ENCODE data around the gene ZNF280D.

The ZNF280D gene

GRCh38 chr15:56739474-56739873 is 6.2 kb upstream of the ZNF280D start:
- peak; percentile 32; the same call in 1 of the 3 replicates for ATAC-seq

GRCh38 chr15:56737791-56738190 is 4.5 kb upstream of the ZNF280D start:
- no peak for ATAC-seq
- TF ChIP-seq, protein P1, sequence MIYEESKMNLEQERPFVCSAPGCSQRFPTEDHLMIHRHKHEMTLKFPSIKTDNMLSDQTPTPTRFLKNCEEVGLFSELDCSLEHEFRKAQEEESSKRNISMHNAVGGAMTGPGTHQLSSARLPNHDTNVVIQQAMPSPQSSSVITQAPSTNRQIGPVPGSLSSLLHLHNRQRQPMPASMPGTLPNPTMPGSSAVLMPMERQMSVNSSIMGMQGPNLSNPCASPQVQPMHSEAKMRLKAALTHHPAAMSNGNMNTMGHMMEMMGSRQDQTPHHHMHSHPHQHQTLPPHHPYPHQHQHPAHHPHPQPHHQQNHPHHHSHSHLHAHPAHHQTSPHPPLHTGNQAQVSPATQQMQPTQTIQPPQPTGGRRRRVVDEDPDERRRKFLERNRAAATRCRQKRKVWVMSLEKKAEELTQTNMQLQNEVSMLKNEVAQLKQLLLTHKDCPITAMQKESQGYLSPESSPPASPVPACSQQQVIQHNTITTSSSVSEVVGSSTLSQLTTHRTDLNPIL (CRISPR knock-in tag; IDR thresholded peaks at IDR 0.05; ENCODE audit: low read depth), result no peak
- TF ChIP-seq OSR1 (CRISPR knock-in tag; IDR thresholded peaks at IDR 0.05) (no peak), PPARA (CRISPR knock-in tag; IDR thresholded peaks at IDR 0.05; ENCODE audit: borderline replicate concordance) (no peak), ZC3H10 (CRISPR knock-in tag; IDR thresholded peaks at IDR 0.05) (no peak), RARB (CRISPR knock-in tag; IDR thresholded peaks at IDR 0.05) (no peak), TCF4 (CRISPR knock-in tag; IDR thresholded peaks at IDR 0.05; ENCODE audit: borderline replicate concordance) (no peak), GLIS3 (CRISPR knock-in tag; IDR thresholded peaks at IDR 0.05) (no peak), SNAI2 (CRISPR knock-in tag; IDR thresholded peaks at IDR 0.05) (no peak), ZFP30 (CRISPR knock-in tag; IDR thresholded peaks at IDR 0.05) (no peak), ZNF8 (CRISPR knock-in tag; IDR thresholded peaks at IDR 0.05) (no peak), ESRRG (CRISPR knock-in tag; IDR thresholded peaks at IDR 0.05) (no peak), ARNTL (CRISPR knock-in tag; IDR thresholded peaks at IDR 0.05; ENCODE audit: borderline replicate concordance, low read depth) (no peak), BACH2 (CRISPR knock-in tag; IDR thresholded peaks at IDR 0.05; ENCODE audit: borderline replicate concordance) (no peak), ZNF70 (CRISPR knock-in tag; IDR thresholded peaks at IDR 0.05) (no peak), CSDC2 (CRISPR knock-in tag; IDR thresholded peaks at IDR 0.05) (no peak), PATZ1 (CRISPR knock-in tag; IDR thresholded peaks at IDR 0.05; ENCODE audit: borderline replicate concordance) (no peak), ZFP3 (CRISPR knock-in tag; IDR thresholded peaks at IDR 0.05) (no peak)
- TF ChIP-seq, protein P2, sequence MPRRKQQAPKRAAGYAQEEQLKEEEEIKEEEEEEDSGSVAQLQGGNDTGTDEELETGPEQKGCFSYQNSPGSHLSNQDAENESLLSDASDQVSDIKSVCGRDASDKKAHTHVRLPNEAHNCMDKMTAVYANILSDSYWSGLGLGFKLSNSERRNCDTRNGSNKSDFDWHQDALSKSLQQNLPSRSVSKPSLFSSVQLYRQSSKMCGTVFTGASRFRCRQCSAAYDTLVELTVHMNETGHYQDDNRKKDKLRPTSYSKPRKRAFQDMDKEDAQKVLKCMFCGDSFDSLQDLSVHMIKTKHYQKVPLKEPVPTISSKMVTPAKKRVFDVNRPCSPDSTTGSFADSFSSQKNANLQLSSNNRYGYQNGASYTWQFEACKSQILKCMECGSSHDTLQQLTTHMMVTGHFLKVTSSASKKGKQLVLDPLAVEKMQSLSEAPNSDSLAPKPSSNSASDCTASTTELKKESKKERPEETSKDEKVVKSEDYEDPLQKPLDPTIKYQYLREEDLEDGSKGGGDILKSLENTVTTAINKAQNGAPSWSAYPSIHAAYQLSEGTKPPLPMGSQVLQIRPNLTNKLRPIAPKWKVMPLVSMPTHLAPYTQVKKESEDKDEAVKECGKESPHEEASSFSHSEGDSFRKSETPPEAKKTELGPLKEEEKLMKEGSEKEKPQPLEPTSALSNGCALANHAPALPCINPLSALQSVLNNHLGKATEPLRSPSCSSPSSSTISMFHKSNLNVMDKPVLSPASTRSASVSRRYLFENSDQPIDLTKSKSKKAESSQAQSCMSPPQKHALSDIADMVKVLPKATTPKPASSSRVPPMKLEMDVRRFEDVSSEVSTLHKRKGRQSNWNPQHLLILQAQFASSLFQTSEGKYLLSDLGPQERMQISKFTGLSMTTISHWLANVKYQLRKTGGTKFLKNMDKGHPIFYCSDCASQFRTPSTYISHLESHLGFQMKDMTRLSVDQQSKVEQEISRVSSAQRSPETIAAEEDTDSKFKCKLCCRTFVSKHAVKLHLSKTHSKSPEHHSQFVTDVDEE (CRISPR knock-in tag; IDR thresholded peaks at IDR 0.05), result no peak

More at GRCh38 chr15:56739474-56739873, 6.2 kb upstream of the ZNF280D start:
- TF ChIP-seq ZNF8 (CRISPR knock-in tag; IDR thresholded peaks at IDR 0.05), result no peak
- no peak for TF ChIP-seq ARNTL (CRISPR knock-in tag; IDR thresholded peaks at IDR 0.05; ENCODE audit: borderline replicate concordance, low read depth)
- TF ChIP-seq ZC3H10 (CRISPR knock-in tag; IDR thresholded peaks at IDR 0.05), result no peak
- no peak for TF ChIP-seq PATZ1 (CRISPR knock-in tag; IDR thresholded peaks at IDR 0.05; ENCODE audit: borderline replicate concordance)
- TF ChIP-seq, protein P2 (CRISPR knock-in tag; IDR thresholded peaks at IDR 0.05), result no peak
- TF ChIP-seq BACH2 (CRISPR knock-in tag; IDR thresholded peaks at IDR 0.05; ENCODE audit: borderline replicate concordance), result no peak
- no peak for TF ChIP-seq ZFP30 (CRISPR knock-in tag; IDR thresholded peaks at IDR 0.05)
- TF ChIP-seq TOX (CRISPR knock-in tag; IDR thresholded peaks at IDR 0.05; ENCODE audit: borderline replicate concordance), result no peak
- TF ChIP-seq, protein P1 (CRISPR knock-in tag; IDR thresholded peaks at IDR 0.05; ENCODE audit: low read depth), result no peak
- TF ChIP-seq ZNF565 (CRISPR knock-in tag; conservative IDR thresholded peaks at IDR 0.05; ENCODE audit: low read depth), result no peak
- TF ChIP-seq TCF4 (CRISPR knock-in tag; IDR thresholded peaks at IDR 0.05; ENCODE audit: borderline replicate concordance), result no peak
- no peak for TF ChIP-seq PPARA (CRISPR knock-in tag; IDR thresholded peaks at IDR 0.05; ENCODE audit: borderline replicate concordance)
- TF ChIP-seq ZFP3 (CRISPR knock-in tag; IDR thresholded peaks at IDR 0.05), result no peak
